ENCODE data around the gene SLC25A14.
"Not testable (repeated sequence)": the region's sequence is repeated elsewhere in the genome, so short reads cannot be mapped to it uniquely, and the experiment has no call there.

The SLC25A14 gene

DNA sequence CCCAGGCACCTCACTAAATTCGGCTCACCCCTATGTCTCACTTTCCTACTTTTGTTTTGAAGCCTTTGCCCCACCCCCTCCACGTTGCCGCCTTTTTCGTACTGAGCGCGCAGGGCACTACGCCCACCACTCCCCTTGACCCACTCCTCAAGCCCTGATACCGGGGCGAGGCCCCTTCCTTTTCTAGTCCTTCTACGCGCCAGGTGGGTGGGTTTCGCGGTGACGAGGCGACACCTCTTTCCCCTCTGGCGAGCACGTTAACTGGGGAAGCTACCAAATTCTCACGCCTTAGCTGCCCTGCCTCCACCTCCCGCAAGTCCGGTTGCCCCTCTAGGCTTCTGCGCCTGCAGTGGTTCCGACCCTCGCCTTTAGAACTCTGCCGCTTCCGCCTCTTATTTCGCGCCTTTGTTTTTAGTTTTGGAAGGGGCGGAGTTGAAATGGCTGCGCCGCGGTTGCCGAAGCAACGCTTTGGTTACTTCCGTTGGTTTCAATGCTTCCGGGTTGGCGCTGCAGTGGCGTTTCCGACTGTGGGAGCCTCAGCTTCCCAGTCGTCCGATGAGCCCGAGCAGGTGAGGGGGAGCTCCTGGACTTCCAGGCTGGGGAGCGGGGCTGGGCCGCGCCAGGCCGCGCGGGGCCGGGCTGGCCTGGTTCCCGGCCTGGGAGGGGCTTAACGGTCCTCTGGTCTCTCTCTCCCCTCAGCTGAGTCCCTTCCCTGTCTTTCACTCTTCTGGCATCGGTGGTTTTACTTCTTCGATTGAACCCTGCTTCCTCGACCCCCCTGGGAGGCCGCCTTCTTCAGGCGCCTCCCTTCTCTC lies at the start of gene SLC25A14:
SLC25A14 (plus strand) TSS at position 512 of the 815 bp plus-strand sequence. CDS start 360 bp downstream, outside the sequence.
- peak; percentile 59 for DNase-seq

- DNase-seq, result no peak
These were observed 44.0 kb upstream of the SLC25A14 start for GRCh38 chrX:130295519-130296296.

- DNase-seq, result no peak
These were observed 43.4 kb upstream of the SLC25A14 start for GRCh38 chrX:130296297-130296678.

DNA sequence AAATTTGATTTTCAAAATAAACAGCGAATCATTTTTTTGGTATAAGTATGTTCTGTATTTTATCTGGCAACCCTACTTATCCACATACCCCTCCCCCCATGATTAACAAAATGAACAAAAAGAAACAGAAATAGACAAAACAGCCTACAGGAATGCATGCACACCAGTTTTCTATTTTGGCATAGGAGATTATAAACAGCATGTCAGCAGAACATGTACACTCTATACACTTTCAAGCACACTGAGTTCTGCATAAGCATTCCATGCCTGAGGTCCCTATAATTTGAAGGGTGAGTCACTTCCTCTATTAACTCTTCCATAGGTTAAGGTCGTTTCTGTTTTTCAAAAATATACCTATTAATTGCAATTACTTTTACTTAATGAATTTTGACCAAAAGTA lies 43.0 kb upstream of the SLC25A14 start:
- DNase-seq, result no peak

- no peak for DNase-seq
These were observed 40.3 kb upstream of the SLC25A14 start for GRCh38 chrX:130299279-130300009.

- DNase-seq, result no peak
These were observed 39.8 kb upstream of the SLC25A14 start for GRCh38 chrX:130300010-130300282.

DNA sequence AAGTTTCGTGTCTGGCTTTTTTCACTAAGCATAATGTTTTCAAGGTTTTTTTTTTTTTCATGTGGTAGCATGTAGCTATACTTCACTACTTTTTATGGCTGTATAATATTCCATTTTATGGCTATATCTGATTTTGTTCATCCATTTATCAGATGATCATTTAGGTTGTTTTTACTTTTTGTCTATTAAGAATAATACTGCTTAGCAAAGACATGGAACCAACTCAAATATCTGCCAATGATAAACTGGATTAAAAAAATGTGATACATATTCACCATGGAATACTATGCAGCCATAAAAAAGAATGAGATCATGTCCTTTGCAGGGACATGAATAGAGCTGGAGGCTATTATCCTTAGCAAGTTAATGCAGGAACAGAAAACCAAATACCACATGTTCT lies 38.3 kb upstream of the SLC25A14 start:
- no peak for DNase-seq

DNA sequence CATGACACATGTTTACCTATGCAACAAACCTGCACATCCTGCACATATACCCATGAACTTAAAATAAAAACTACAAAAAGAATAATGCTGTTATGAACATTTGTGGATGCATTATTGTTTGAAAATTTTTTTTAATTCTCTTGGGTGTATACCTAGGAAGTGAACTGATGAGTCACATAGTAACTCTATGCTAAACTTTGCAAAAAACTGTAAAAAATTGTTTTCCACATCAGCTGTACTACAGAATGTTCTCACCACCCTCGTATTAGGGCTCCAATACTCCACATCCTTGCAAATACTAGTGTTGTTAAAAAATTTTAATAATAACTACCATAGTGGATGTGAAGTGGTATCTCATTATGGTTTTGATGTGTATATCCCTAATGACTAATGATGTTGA lies 37.7 kb upstream of the SLC25A14 start:
- DNase-seq, result no peak

- no peak for DNase-seq
These were observed 34.9 kb upstream of the SLC25A14 start for GRCh38 chrX:130304587-130305368.

DNA sequence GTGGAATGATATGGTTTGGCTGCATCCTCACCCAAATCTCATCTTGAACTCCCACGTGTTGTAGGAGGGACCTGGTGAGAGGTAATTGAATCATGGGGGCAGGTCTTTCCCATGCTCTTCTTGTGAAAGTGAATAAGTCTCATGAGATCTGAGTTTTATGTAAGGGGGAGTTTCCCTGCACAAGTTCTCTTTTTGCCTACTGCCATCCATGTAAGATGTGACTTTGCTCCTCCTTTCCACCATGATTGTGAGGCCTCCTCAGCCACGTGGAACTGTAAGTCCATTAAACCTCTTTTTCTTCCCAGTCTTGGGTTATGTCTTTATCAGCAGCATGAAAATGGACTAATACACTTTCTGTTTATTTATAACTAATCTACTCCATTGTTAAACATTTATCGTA lies 19.8 kb upstream of the SLC25A14 start:
- not testable (repeated sequence) for DNase-seq

DNA sequence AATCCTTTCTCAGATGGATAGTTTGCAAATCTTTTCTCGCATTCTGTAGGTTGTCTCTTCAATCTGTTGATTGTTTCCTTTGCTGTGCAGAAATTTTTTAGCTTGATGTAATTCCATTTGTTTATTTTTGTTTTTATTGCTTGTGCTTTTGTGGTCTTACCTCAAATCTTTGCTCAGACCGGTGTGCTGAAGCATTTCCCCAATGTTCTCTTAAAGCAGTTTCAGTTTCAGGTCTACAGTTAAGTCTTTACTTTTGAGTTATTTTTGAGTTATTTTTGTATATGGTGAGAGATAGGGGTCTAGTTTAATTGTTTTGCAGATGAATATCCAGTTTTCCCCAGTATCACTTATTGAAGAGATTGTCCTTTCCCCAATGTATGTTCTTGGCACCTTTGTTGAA lies 18.2 kb upstream of the SLC25A14 start:
- no peak for DNase-seq

GRCh38 chrX:130330146-130330545 lies 9.6 kb upstream of the SLC25A14 start:
- DNase-seq, result no peak

- peak; percentile 30 for DNase-seq
These were observed 9.0 kb upstream of the SLC25A14 start for GRCh38 chrX:130330706-130331105.

- no peak for DNase-seq
These were observed 3.2 kb upstream of the SLC25A14 start for GRCh38 chrX:130336531-130336930.

DNA sequence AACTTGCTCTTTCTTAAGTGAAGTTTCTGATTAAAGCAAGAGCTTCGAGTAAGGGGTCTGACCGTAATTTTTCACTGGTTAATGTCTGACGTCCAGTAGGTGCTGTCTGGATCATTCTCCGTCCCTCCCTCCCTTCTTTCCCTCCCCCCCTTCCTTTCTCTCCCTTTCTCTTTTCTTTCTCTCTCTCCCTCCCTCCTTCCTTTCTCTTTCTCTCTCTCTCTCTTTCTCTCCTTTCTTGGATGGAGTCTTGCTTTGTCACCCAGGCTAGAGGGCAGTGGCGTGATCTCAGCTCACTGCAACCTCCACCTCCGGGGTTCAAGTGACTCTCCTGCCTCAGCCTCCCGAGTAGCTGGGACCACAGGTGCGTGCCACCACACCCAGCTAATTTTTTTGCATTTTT lies 850 bp upstream of the SLC25A14 start:
- not testable (repeated sequence) for DNase-seq

GRCh38 chrX:130340271-130340670 lies 552 bp downstream of the SLC25A14 start:
- DNase-seq, result no peak

DNA sequence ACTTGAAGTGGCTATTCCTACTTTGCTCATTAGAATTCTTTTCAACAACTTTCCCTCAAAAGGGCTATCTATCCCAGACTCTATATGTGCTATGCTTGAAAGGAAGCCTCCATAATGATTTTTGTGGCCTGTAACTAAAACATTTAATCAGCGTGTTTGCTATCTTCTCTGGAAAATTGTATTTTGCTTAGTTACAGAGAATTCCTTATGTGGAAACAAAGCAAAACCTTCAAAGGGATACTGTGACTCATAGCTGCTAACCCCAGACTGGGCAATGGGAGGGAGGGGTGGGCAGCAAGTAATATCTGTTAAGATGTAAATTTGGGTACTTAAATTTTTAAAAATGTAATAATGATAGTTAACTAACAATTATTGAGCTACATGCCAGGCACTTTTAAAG lies 3.7 kb downstream of the SLC25A14 start:
- no peak for DNase-seq

- no peak for DNase-seq
These were observed 7.6 kb downstream of the SLC25A14 start for GRCh38 chrX:130347321-130347720.

DNA sequence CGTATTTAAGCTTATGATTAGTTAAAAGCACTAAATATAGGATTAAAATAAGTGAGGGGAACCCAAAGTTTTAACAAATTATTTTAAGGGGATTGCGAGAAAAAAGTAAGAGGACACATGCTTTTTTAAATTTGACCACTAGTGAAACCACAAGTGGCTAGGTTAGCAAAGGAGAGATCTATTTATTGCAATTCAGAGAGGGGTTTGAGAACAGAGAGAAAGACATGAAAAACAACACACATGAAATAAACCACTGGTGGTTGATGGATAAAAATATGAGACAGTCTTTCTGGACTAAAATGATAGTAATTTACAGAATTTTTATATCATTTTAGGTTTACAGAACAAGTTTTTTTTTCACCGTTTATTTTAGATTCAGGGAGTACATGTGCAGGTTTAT lies 11.8 kb downstream of the SLC25A14 start:
- DNase-seq, result no peak

DNA sequence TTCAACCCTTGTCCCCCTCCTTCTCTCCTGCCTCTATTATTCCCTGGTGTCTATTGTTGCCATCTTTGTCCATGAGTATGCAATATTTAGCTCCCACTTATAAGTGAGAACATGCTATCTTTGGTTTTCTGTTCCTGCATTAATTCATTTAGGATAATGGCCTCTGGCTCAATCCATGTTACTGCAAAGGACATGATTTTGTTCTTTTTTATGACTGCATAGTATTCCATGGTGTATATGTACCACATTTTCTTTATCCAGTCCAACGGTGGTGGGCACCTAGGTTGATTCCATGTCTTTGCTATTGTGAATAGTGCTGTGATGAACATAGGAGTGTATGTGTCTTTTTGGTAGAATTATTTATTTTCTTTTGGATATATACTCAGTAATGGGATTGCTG lies 12.3 kb downstream of the SLC25A14 start:
- not testable (repeated sequence) for DNase-seq

DNA sequence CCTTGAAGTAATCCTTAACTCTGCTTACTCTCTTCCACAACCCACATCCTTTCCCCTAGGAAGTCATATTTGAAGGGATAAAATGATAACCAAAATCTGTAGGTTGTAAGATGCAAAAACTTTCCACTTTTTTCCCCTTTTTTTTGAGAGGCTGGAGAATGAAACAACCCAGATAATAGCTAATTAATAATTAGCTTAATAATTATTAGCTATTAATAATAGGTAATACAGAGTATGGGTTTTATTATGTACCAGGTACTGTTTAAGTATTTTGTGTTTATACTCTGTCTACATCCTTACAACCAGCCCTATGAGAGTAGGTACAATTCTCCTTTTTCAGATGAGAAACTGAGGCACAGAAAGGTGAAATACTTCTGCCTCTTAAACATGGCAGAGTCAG lies 36.4 kb downstream of the SLC25A14 start:
- no peak for DNase-seq

- DNase-seq, result no peak
These were observed 38.4 kb downstream of the SLC25A14 start for GRCh38 chrX:130378024-130378669.
